GM12878 (cell line): ENCODE measurements around the gene MYCN. TPM values are rescaled to one million over a fixed set of nuclear protein-coding genes. Genes with fewer than 3 reads are reported as not detected.

Source experiments
- ATAC-seq: fragments of 200-7000 bp; cut with Tn5 transposase; 3 replicates; pipeline ENCODE4 v1.9.1; 2020; ENCODE audit warnings: mild to moderate bottlenecking, moderate library complexity
- BruUV-seq: library from RNA; stranded (reverse); fragments of 400-500 nt; replicated peaks from 2 replicates; lab custom pipeline; 2021; lab: Mats Ljungman, UMichigan
- CTCF ChIA-PET: fragments of 300-600 bp; sonication (Branson Sonifier 250); formaldehyde crosslinking; extraction: SDS; loops from one replicate; lab custom pipeline; 2021; ENCODE audit warnings: inconsistent platforms; lab: Yijun Ruan, JAX
- POLR2A ChIA-PET: fragments of 350-600 bp; formaldehyde crosslinking; extraction: SDS; loops from one replicate; lab custom pipeline; 2021; ENCODE audit warnings: inconsistent platforms; lab: Charles Lee
- RAD21 ChIA-PET: fragments of 300-600 bp; sonication (Branson Sonifier 250); formaldehyde crosslinking; loops from one replicate; lab custom pipeline; 2023; ENCODE audit warnings: antibody characterized with exemption; ENCODE audit not compliant: unreplicated experiment; lab: Charles Lee
- SMC1A ChIA-PET: fragments of 300-600 bp; sonication (Branson Sonifier 250); formaldehyde crosslinking; loops from one replicate; lab custom pipeline; 2023; ENCODE audit not compliant: unreplicated experiment, uncharacterized antibody; lab: Charles Lee
- DNase-seq: peaks from one replicate; pipeline ENCODE4 v3.0.0-alpha.2; 2011; ENCODE audit warnings: low read depth, low spot score
- FAIRE-seq: peaks from 3 replicates; lab custom pipeline; 2011; peaks lifted over from hg19 to GRCh38; lab: Jason Lieb, UNC
- H2AFZ ChIP-seq: 2 replicates; pipeline ENCODE4 v1.6.0; 2011; ENCODE audit warnings: low read depth, low read length, control low read depth; ENCODE audit not compliant: control insufficient read depth
- H3K27ac ChIP-seq: 2 replicates; pipeline ENCODE4 v1.5.1; 2011; ENCODE audit warnings: control low read depth; ENCODE audit not compliant: control insufficient read depth, insufficient read depth
- H3K27me3 ChIP-seq, 2 experiments: replicated peaks in 1 of 2; 2 replicates each; pipeline versions ENCODE4 v1.6.0 to v1.6.1; 2011; ENCODE audit warnings: low read length in 1 of 2; ENCODE audit not compliant: control insufficient read depth in 2 of 2, insufficient read depth in 2 of 2
- H3K36me3 ChIP-seq, 2 experiments: 2 replicates each; pipeline ENCODE4 v1.5.1; 2011; ENCODE audit warnings: low read length in 1 of 2; ENCODE audit not compliant: control insufficient read depth in 2 of 2, insufficient read depth in 2 of 2
- H3K4me1 ChIP-seq: 2 replicates; pipeline ENCODE4 v1.6.1; 2011; ENCODE audit warnings: mild to moderate bottlenecking, low read length, moderate library complexity, mixed read lengths; ENCODE audit not compliant: control insufficient read depth, insufficient read depth
- H3K4me2 ChIP-seq: 2 replicates; pipeline ENCODE4 v1.6.0; 2011; ENCODE audit warnings: control low read depth; ENCODE audit not compliant: control insufficient read depth, insufficient read depth
- H3K4me3 ChIP-seq: fragments of 200-600 bp; sonication (generic); 2 replicates; pipeline ENCODE4 v1.5.1; 2016
- H3K79me2 ChIP-seq: 2 replicates; pipeline ENCODE4 v1.6.0; 2011; ENCODE audit warnings: low read length; ENCODE audit not compliant: control insufficient read depth, insufficient read depth
- H3K9ac ChIP-seq: 2 replicates; pipeline ENCODE4 v1.8.0; 2011; ENCODE audit warnings: low read length, control low read depth, mixed read lengths; ENCODE audit not compliant: control insufficient read depth, insufficient read depth
- H3K9me3 ChIP-seq: replicated peaks from 3 replicates; pipeline ENCODE4 v1.5.1; 2011; ENCODE audit warnings: mild to moderate bottlenecking, low read length; ENCODE audit not compliant: control insufficient read depth, insufficient read depth
- H4K20me1 ChIP-seq: 2 replicates; pipeline ENCODE4 v1.6.0; 2011; ENCODE audit not compliant: control insufficient read depth, insufficient read depth
- CREM ChIP-seq: IDR thresholded peaks from 2 replicates; pipeline ENCODE4 v1.6.1; 2014; ENCODE audit warnings: antibody characterized with exemption, low read depth
- GATAD2B ChIP-seq: fragments of 450-650 bp; conservative IDR thresholded peaks from 2 replicates; pipeline ENCODE4 v1.6.1; 2017; ENCODE audit warnings: low read depth, mild to moderate bottlenecking, moderate library complexity
- MYC ChIP-seq: IDR thresholded peaks from 2 replicates; pipeline ENCODE4 v1.6.1; 2011; ENCODE audit warnings: mild to moderate bottlenecking, low read length, moderate library complexity, inconsistent platforms; ENCODE audit not compliant: insufficient read depth, insufficient replicate concordance, insufficient read length, severe bottlenecking
- NFYA ChIP-seq: IDR thresholded peaks from 2 replicates; pipeline ENCODE4 v1.6.1; 2011; ENCODE audit warnings: low read depth, mild to moderate bottlenecking, low read length, improper control_type of control experiment, borderline replicate concordance
- PML ChIP-seq: IDR thresholded peaks from 2 replicates; pipeline ENCODE4 v1.6.1; 2012; ENCODE audit warnings: low read length, inconsistent platforms
- POLR2AphosphoS2 ChIP-seq: IDR thresholded peaks from 2 replicates; pipeline ENCODE4 v1.6.1; 2011; ENCODE audit warnings: low read depth, mild to moderate bottlenecking, low read length, improper control_type of control experiment, moderate library complexity
- RCOR1 ChIP-seq: conservative IDR thresholded peaks from 2 replicates; pipeline ENCODE4 v1.6.1; 2012; ENCODE audit warnings: low read depth, low read length, improper control_type of control experiment
- SMC3 ChIP-seq: IDR thresholded peaks from 2 replicates; pipeline ENCODE4 v1.6.1; 2011; ENCODE audit warnings: low read length, improper control_type of control experiment, borderline replicate concordance
- ZNF207 ChIP-seq: fragments of 450-650 bp; IDR thresholded peaks from 2 replicates; pipeline ENCODE4 v1.6.1; 2014; ENCODE audit warnings: antibody characterized with exemption, mild to moderate bottlenecking, borderline replicate concordance
- WGBS: methylation state at CpG from one replicate; pipeline ENCODE4 v1.1.6; 2016; ENCODE audit warnings: low lambda C conversion rate; ENCODE audit not compliant: insufficient replicate concordance, insufficient coverage; ENCODE audit errors: missing lambda C conversion rate; 5-methylcytosine and 5-hydroxymethylcytosine counted together
- in situ Hi-C: fragments of 300-500 bp; cut with MboI; formaldehyde crosslinking; loops from 9 replicates; pipeline ENCODE4 v1.14.3; 2018; ENCODE audit warnings: mixed read lengths
- intact Hi-C: fragments of 100-400 bp; cut with micrococcal nuclease; formaldehyde crosslinking; loops from one replicate; pipeline ENCODE4 v1.14.2; 2022; ENCODE audit not compliant: unreplicated experiment
- polyA plus RNA-seq, 11 experiments: library from polyadenylated mRNA; depleted of rRNA in 4 of 11; unstranded in 6 of 11; stranded (reverse) in 5 of 11; fragments of >200 nt; fragmentation: Nextera tagmentation in 4 of 11; fragmentation: Illumina TruSeq in 1 of 11; extraction: Ambion mirVana in 4 of 11; extraction: Trizol in 1 of 11; gene quantifications; 1 replicate in 1 of 11; 2 replicates in 10 of 11; pipeline versions ENCODE4 v1.2.1 to v1.2.3, GENCODE V29; 2011 to 2016; ENCODE audit warnings: inconsistent platforms in 2 of 11, missing spikeins in 2 of 11, low read depth in 1 of 11
- total RNA-seq, 4 experiments: library from RNA; depleted of rRNA in 3 of 4; stranded (reverse); fragments of >200 nt in 3 of 4; fragmentation: Illumina TruSeq in 1 of 4; extraction: Trizol in 1 of 4; gene quantifications; 2 replicates each; pipeline versions ENCODE4 v1.2.1 to v1.2.3, GENCODE V29; 2013 to 2021
- TF ChIP-seq, protein P1 (sequence below): fragments of 450-650 bp; IDR thresholded peaks from 2 replicates; pipeline ENCODE4 v1.6.1; 2014; ENCODE audit warnings: mild to moderate bottlenecking

MYCN gene
- total and polyA plus RNA-seq, 10 of the 15 experiments (the other 5 are each of a cell fraction or from before 2014, with no cell fraction given) = not detected

DNA sequence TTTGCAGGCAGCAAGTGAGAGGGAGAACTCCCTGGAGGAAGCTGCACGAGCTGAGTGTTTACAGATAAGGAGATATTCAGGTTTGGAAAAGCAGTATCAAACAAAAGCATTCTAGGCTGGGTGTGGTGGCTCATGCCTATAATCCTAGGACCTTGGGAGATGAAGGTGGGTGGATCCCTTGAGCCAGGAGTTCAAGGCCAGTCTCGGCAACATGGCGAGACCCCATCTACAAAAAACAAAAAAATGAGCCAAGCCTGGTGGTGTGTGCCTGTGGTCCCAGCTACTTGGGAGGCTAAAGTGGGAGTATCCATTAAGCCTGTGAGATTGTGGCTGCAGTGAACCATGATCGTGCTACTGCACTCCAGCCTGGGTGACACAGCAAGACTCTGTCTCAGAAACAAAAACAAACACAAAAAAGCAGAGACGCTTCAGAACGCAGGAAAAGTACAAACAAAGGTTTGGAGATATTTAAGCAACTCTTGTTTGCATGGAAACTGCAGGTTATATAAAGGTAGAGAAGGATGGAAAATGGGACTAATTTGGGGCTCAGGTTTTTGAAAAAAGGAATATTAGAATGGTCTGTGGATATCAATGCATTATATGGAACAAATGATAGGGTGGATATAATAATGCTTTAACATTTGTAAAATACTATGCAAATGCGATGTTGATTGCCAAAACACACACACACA lies 31.6 kb downstream of the MYCN start:
- no peaks in the 10 kb centered on the region for H3K9me3 ChIP-seq
- H3K79me2 ChIP-seq = no peaks in the 10 kb centered on the region
- no peak overlapping the region for H3K9ac ChIP-seq
- intact Hi-C loops = no loop called here
- H3K4me1 ChIP-seq = no peaks in the 10 kb centered on the region
- H2AFZ ChIP-seq = no peak overlapping the region
- no peaks in the 10 kb centered on the region for H4K20me1 ChIP-seq
- POLR2A ChIA-PET = no interaction called here
- H3K36me3 ChIP-seq = no peaks in the 10 kb centered on the region
- no peak for DNase-seq
- in situ Hi-C loops = no loop called here
- FAIRE-seq = no peak
- no peak for ATAC-seq
- RAD21 ChIA-PET = no interaction called here
- no peaks in the 10 kb centered on the region for H3K27me3 ChIP-seq
- no peak overlapping the region for H3K4me2 ChIP-seq
- WGBS = 11% methylated on average over 7 of the region's 7 CpGs
- SMC1A ChIA-PET = no interaction called here
- no peak overlapping the region for H3K27ac ChIP-seq
- H3K4me3 ChIP-seq = no peak overlapping the region
- TF ChIP-seq GATAD2B = no peak
- CTCF ChIA-PET = no interaction called here
- BruUV-seq = no TSS peak

DNA sequence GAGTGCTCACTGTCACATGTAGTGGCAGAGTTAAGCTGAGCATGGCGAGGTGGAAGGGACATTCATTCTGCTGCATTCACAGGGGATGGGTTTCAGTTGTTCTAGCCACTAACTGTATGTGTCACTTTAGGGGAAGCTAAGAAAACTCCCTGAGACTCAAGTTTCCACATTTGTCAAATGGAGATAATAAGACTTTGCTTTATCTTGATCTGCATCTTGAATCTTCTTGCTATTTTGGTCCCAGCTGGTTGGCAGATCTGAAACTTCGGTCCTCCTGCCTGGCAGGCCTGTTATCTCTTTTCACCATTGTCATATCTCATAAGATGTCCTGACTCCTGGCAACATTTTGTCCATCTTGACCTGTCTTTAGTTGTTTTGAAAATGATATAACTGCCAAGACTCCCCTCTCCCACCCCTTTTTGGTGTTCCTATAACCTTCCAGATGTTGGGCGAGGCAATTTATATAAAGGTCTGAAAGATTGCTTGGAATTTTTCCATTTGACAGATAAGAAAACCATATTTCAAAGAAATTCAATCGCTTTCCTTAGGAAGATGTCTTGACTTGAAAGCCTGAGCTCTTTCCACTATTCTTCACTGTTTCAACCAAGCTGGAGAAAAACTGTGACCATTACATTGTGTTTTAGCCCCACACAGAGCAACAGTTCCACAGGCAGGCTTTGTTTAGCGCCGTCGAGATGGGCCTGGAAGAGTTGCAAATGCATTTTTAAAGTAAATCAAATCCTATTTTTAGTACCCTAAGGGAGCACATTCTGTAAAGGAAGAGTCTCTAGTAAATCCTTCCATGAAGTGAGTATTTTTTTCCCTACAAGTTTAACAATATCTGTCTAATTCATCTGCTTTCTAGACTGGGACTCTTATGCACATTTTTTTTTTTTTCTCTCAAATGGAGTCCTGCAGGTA lies 33.4 kb downstream of the MYCN start:
- ChIA-PET CTCF (no interaction called here), POLR2A (no interaction called here), RAD21 (no interaction called here), SMC1A (interaction anchor here (0.6 kb wide), 1 partner anchor 16 kb away, joined by 3 read pairs; no protein-coding TSS in a partner anchor)
- WGBS = 10% methylated on average over 7 of the region's 7 CpGs
- no peaks in the 10 kb centered on the region for H3K4me1 ChIP-seq
- no peaks in the 10 kb centered on the region for H3K36me3 ChIP-seq
- no peaks in the 10 kb centered on the region for H3K9me3 ChIP-seq
- in situ Hi-C loops = no loop called here
- no peaks in the 10 kb centered on the region for H3K27me3 ChIP-seq
- no TSS peak for BruUV-seq
- H3K27ac ChIP-seq = no peak overlapping the region
- intact Hi-C loops = no loop called here
- H3K4me2 ChIP-seq = no peak overlapping the region
- H3K4me3 ChIP-seq = no peak overlapping the region
- H3K79me2 ChIP-seq = no peaks in the 10 kb centered on the region
- ATAC-seq = no peak
- H2AFZ ChIP-seq = no peak overlapping the region
- no peaks in the 10 kb centered on the region for H4K20me1 ChIP-seq
- DNase-seq = no peak
- H3K9ac ChIP-seq = no peak overlapping the region
- no peak for FAIRE-seq
- TF ChIP-seq NFYA (no peak), PML (no peak), ZNF207 (no peak), SMC3 (no peak), MYC (no peak), POLR2AphosphoS2 (no peak), CREM (no peak), RCOR1 (no peak)
- TF ChIP-seq, protein P1, sequence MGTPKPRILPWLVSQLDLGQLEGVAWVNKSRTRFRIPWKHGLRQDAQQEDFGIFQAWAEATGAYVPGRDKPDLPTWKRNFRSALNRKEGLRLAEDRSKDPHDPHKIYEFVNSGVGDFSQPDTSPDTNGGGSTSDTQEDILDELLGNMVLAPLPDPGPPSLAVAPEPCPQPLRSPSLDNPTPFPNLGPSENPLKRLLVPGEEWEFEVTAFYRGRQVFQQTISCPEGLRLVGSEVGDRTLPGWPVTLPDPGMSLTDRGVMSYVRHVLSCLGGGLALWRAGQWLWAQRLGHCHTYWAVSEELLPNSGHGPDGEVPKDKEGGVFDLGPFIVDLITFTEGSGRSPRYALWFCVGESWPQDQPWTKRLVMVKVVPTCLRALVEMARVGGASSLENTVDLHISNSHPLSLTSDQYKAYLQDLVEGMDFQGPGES = no peak
